Loucy (cell line): ENCODE data around the gene NLGN1.

Source experiments
- H2AFZ ChIP-seq: fragments of 200-600 bp; sonication (generic); 2 replicates; pipeline ENCODE4 v1.6.0; 2016; ENCODE audit warnings: antibody characterized with exemption, mild to moderate bottlenecking, low read length, moderate library complexity
- H3F3A ChIP-seq: fragments of 200-600 bp; 2 replicates; pipeline ENCODE4 v1.6.0; 2016; ENCODE audit warnings: antibody characterized with exemption, low read depth, mild to moderate bottlenecking
- H3K27me3 ChIP-seq: fragments of 200-600 bp; sonication (generic); 2 replicates; pipeline ENCODE4 v1.6.1; 2014; ENCODE audit warnings: low read length, mild to moderate bottlenecking; ENCODE audit not compliant: insufficient read depth, poor library complexity, severe bottlenecking
- H3K36me3 ChIP-seq: fragments of 200-600 bp; sonication (generic); 2 replicates; pipeline ENCODE4 v1.6.1; 2016; ENCODE audit warnings: low read length; ENCODE audit not compliant: insufficient read depth
- H3K4me1 ChIP-seq: fragments of 200-600 bp; sonication (generic); 2 replicates; pipeline ENCODE4 v1.5.1; 2014; ENCODE audit warnings: low read length, mild to moderate bottlenecking; ENCODE audit not compliant: insufficient read depth, poor library complexity, severe bottlenecking
- H3K4me2 ChIP-seq: fragments of 200-600 bp; sonication (generic); 2 replicates; pipeline ENCODE4 v1.6.0; 2014; ENCODE audit warnings: antibody characterized with exemption, low read length, low read depth, mild to moderate bottlenecking; ENCODE audit not compliant: poor library complexity, severe bottlenecking
- H3K4me3 ChIP-seq: fragments of 200-600 bp; sonication (generic); 2 replicates; pipeline ENCODE4 v1.5.1; 2014; ENCODE audit warnings: low read length, mild to moderate bottlenecking, mixed read lengths; ENCODE audit not compliant: poor library complexity, severe bottlenecking
- H3K79me2 ChIP-seq: fragments of 200-600 bp; sonication (generic); 2 replicates; pipeline ENCODE4 v1.6.1; 2014; ENCODE audit warnings: low read length; ENCODE audit not compliant: insufficient read depth
- H3K9ac ChIP-seq: fragments of 200-600 bp; sonication (generic); 2 replicates; pipeline ENCODE4 v1.6.0; 2014; ENCODE audit warnings: mild to moderate bottlenecking, low read depth, low read length, moderate library complexity; ENCODE audit not compliant: poor library complexity, severe bottlenecking
- H3K9me2 ChIP-seq: fragments of 200-600 bp; sonication (generic); replicated peaks from 2 replicates; pipeline ENCODE4 v1.6.1; 2016; ENCODE audit warnings: low read depth, low read length, mixed read lengths
- H3K9me3 ChIP-seq: fragments of 200-600 bp; sonication (generic); 2 replicates; pipeline ENCODE4 v1.6.1; 2014; ENCODE audit warnings: mild to moderate bottlenecking, antibody characterized with exemption, low read length, low read depth; ENCODE audit not compliant: insufficient read depth
- H4K20me1 ChIP-seq: fragments of 200-600 bp; sonication (generic); 2 replicates; pipeline ENCODE4 v1.6.0; 2014; ENCODE audit warnings: antibody characterized with exemption, low read length, mild to moderate bottlenecking; ENCODE audit not compliant: insufficient read depth, poor library complexity, severe bottlenecking
- CTCF ChIP-seq: fragments of 200-600 bp; sonication (generic); conservative IDR thresholded peaks from 2 replicates; pipeline ENCODE4 v1.5.1; 2014; ENCODE audit warnings: mild to moderate bottlenecking, antibody characterized with exemption, low read length
- EZH2phosphoT487 ChIP-seq: fragments of 200-600 bp; IDR thresholded peaks from 2 replicates; pipeline ENCODE4 v1.6.1; 2018; ENCODE audit warnings: antibody characterized with exemption, mild to moderate bottlenecking, moderate library complexity, borderline replicate concordance

Gene NLGN1

GRCh38 chr3:173725507-173725906 lies 328.0 kb downstream of the NLGN1 start:
- Histone ChIP-seq H3K4me2 (no peak overlapping the region), H3K27me3 (no peaks in the 10 kb centered on the region), H3K9me2 (no peaks in the 10 kb centered on the region), H4K20me1 (no peaks in the 10 kb centered on the region), H3K4me3 (no peak overlapping the region), H3K9ac (no peak overlapping the region), H2AFZ (no peak overlapping the region), H3K4me1 (no peaks in the 10 kb centered on the region), H3F3A (no peaks in the 10 kb centered on the region), H3K36me3 (no peaks in the 10 kb centered on the region), H3K79me2 (no peaks in the 10 kb centered on the region), H3K9me3 (no peaks in the 10 kb centered on the region)
- TF ChIP-seq CTCF (no peak), EZH2phosphoT487 (no peak)

- H3K9me2 ChIP-seq: no peaks in the 10 kb centered on the region
- no peak overlapping the region for H3K4me2 ChIP-seq
- H3K4me1 ChIP-seq: no peaks in the 10 kb centered on the region
- H3K9ac ChIP-seq: no peak overlapping the region
- H3K27me3 ChIP-seq: no peaks in the 10 kb centered on the region
- no peaks in the 10 kb centered on the region for H3K79me2 ChIP-seq
- H4K20me1 ChIP-seq: no peaks in the 10 kb centered on the region
- H3K36me3 ChIP-seq: no peaks in the 10 kb centered on the region
- H3K4me3 ChIP-seq: no peak overlapping the region
- H2AFZ ChIP-seq: no peak overlapping the region
- TF ChIP-seq EZH2phosphoT487: no peak
- no peak for TF ChIP-seq CTCF
- no peaks in the 10 kb centered on the region for H3F3A ChIP-seq
- H3K9me3 ChIP-seq: no peaks in the 10 kb centered on the region
These were observed 332.8 kb downstream of the NLGN1 start for GRCh38 chr3:173730391-173730790.

GRCh38 chr3:173732237-173732636 lies 334.7 kb downstream of the NLGN1 start:
- no peaks in the 10 kb centered on the region for H3K27me3 ChIP-seq
- no peaks in the 10 kb centered on the region for H3K4me1 ChIP-seq
- H3K9me2 ChIP-seq: no peaks in the 10 kb centered on the region
- H3K4me3 ChIP-seq: no peak overlapping the region
- no peaks in the 10 kb centered on the region for H3K79me2 ChIP-seq
- H3K9ac ChIP-seq: no peak overlapping the region
- no peaks in the 10 kb centered on the region for H3F3A ChIP-seq
- no peaks in the 10 kb centered on the region for H3K9me3 ChIP-seq
- no peaks in the 10 kb centered on the region for H3K36me3 ChIP-seq
- TF ChIP-seq EZH2phosphoT487: no peak
- no peak for TF ChIP-seq CTCF
- no peak overlapping the region for H2AFZ ChIP-seq
- no peaks in the 10 kb centered on the region for H4K20me1 ChIP-seq
- no peak overlapping the region for H3K4me2 ChIP-seq
